Endothelial cell of umbilical vein (primary cell): ENCODE data around the gene RPS2. TPM values are rescaled to one million over a fixed set of nuclear protein-coding genes. Genes with fewer than 3 reads are reported as not detected.

Experiments
- BruUV-seq: library from RNA; stranded (reverse); fragments of 400-500 nt; replicated peaks from 2 replicates; lab custom pipeline; 2021; lab: Mats Ljungman, UMichigan
- CTCF ChIA-PET: fragments of 300-600, 350-600 bp; sonication (Branson Sonifier 250); formaldehyde crosslinking; loops from one replicate; lab custom pipeline; 2021; ENCODE audit warnings: antibody characterized with exemption, inconsistent platforms; lab: Charles Lee
- POLR2A ChIA-PET: fragments of 300-600, 350-600 bp; sonication (Branson Sonifier 250); formaldehyde crosslinking; loops from one replicate; lab custom pipeline; 2021; ENCODE audit warnings: antibody characterized with exemption, inconsistent platforms; lab: Charles Lee
- DNase-seq: peaks from one replicate; pipeline ENCODE4 v3.0.0-alpha.2; 2011; ENCODE audit warnings: low read depth, low spot score
- FAIRE-seq: peaks from 2 replicates; lab custom pipeline; 2011; peaks lifted over from hg19 to GRCh38; lab: Jason Lieb, UNC
- H2AFZ ChIP-seq: 2 replicates; pipeline ENCODE4 v1.6.0; 2012; ENCODE audit warnings: low read depth, low read length, control low read depth, inconsistent platforms
- H3K27ac ChIP-seq: 2 replicates; pipeline ENCODE4 v1.5.1; 2011; ENCODE audit warnings: low read depth, mild to moderate bottlenecking, control low read depth, low read length, moderate library complexity; ENCODE audit not compliant: insufficient read depth
- H3K27me3 ChIP-seq, 2 experiments: 2 replicates each; pipeline versions ENCODE4 v1.6.0 to v1.6.1; 2011; ENCODE audit warnings: low read length in 2 of 2, mixed read lengths in 1 of 2; ENCODE audit not compliant: control insufficient read depth in 2 of 2, insufficient read depth in 2 of 2
- H3K36me3 ChIP-seq, 2 experiments: 2 replicates in 1 of 2; 3 replicates in 1 of 2; pipeline ENCODE4 v1.5.1; 2011; ENCODE audit warnings: low read length in 2 of 2, mild to moderate bottlenecking in 1 of 2, moderate library complexity in 1 of 2; ENCODE audit not compliant: control insufficient read depth in 2 of 2, insufficient read depth in 2 of 2; ENCODE audit errors: extremely low read depth in 1 of 2
- H3K4me1 ChIP-seq: 3 replicates; pipeline ENCODE4 v1.5.1; 2011; ENCODE audit warnings: mild to moderate bottlenecking, low read length; ENCODE audit not compliant: control insufficient read depth, insufficient read depth; ENCODE audit errors: extremely low read depth
- H3K4me2 ChIP-seq: 2 replicates; pipeline ENCODE4 v1.6.1; 2011; ENCODE audit warnings: low read length, control low read depth, mixed read lengths; ENCODE audit not compliant: insufficient read depth
- H3K4me3 ChIP-seq, 3 experiments: fragments of 200-600 bp in 1 of 3; sonication (generic), shearing (Covaris generic) in 1 of 3; replicated peaks in 1 of 3; 2 replicates each; pipeline ENCODE4 v1.5.1; 2011 to 2016; ENCODE audit warnings: control low read depth in 3 of 3, low read length in 3 of 3, mild to moderate bottlenecking in 2 of 3, inconsistent platforms in 1 of 3, low read depth in 1 of 3, moderate library complexity in 1 of 3; ENCODE audit not compliant: insufficient read depth in 1 of 3
- H3K79me2 ChIP-seq: 2 replicates; pipeline ENCODE4 v1.6.0; 2012; ENCODE audit warnings: low read length, inconsistent platforms; ENCODE audit not compliant: control insufficient read depth, insufficient read depth
- H3K9ac ChIP-seq: replicated peaks from 2 replicates; pipeline ENCODE3; 2011; ENCODE audit warnings: low read length, control low read depth; ENCODE audit not compliant: insufficient read depth; ENCODE audit errors: extremely low read depth
- H3K9me1 ChIP-seq: replicated peaks from 3 replicates; pipeline ENCODE4 v1.6.0; 2011; ENCODE audit warnings: mild to moderate bottlenecking, low read length; ENCODE audit not compliant: control insufficient read depth, insufficient read depth; ENCODE audit errors: extremely low read depth
- H3K9me3 ChIP-seq: replicated peaks from 2 replicates; pipeline ENCODE4 v1.5.1; 2012; ENCODE audit warnings: low read length, inconsistent platforms; ENCODE audit not compliant: control insufficient read depth, insufficient read depth
- H4K20me1 ChIP-seq: replicated peaks from 2 replicates; pipeline ENCODE3; 2011; ENCODE audit warnings: mild to moderate bottlenecking, low read length; ENCODE audit not compliant: control insufficient read depth, insufficient read depth; ENCODE audit errors: extremely low read depth
- CTCF ChIP-seq, 2 donors: IDR thresholded peaks; 1 replicate in 1 of 2; 2 replicates in 1 of 2; pipeline ENCODE4 v1.5.1; 2011; ENCODE audit warnings: low read length in 2 of 2, mild to moderate bottlenecking in 2 of 2, moderate library complexity in 2 of 2, control low read depth in 1 of 2, inconsistent platforms in 1 of 2, low read depth in 1 of 2; ENCODE audit not compliant: insufficient read depth in 1 of 2; ENCODE audit errors: extremely low read depth in 1 of 2
- EZH2 ChIP-seq: IDR thresholded peaks from 2 replicates; pipeline ENCODE4 v1.6.1; 2012; ENCODE audit warnings: borderline replicate concordance, low read depth, mild to moderate bottlenecking, moderate library complexity, low read length, inconsistent platforms; ENCODE audit not compliant: severe bottlenecking
- GATA2 ChIP-seq: IDR thresholded peaks from 2 replicates; pipeline ENCODE4 v1.7.0; 2011; ENCODE audit warnings: low read depth, mild to moderate bottlenecking, moderate library complexity, mixed read lengths, low read length; ENCODE audit not compliant: insufficient read length, insufficient read depth
- MAX ChIP-seq: IDR thresholded peaks from 2 replicates; pipeline ENCODE4 v1.6.1; 2011; ENCODE audit not compliant: insufficient read depth, insufficient read length
- MYC ChIP-seq: IDR thresholded peaks from one replicate; pipeline ENCODE4 v1.6.1; 2011; ENCODE audit warnings: mild to moderate bottlenecking, low read depth, low read length
- POLR2AphosphoS5 ChIP-seq: IDR thresholded peaks from 2 replicates; pipeline ENCODE4 v1.6.1; 2012; ENCODE audit warnings: low read depth, mild to moderate bottlenecking, control low read depth, low read length, moderate library complexity; ENCODE audit not compliant: insufficient read depth
- dilution Hi-C: fragments of 300-500 bp; cut with MboI; formaldehyde crosslinking; loops from one replicate; pipeline ENCODE4 v1.15.0; 2019; ENCODE audit warnings: low sequenced_read_pairs; ENCODE audit not compliant: extremely low pct_ligation_motif_present
- intact Hi-C: fragments of 100-400 bp; cut with micrococcal nuclease; formaldehyde crosslinking; loops from one replicate; pipeline ENCODE4 v1.10.0; 2022
- polyA plus RNA-seq, 4 experiments: library from polyadenylated mRNA; depleted of rRNA in 3 of 4; stranded (reverse) in 3 of 4; unstranded in 1 of 4; fragments of >200 nt; gene quantifications; 2 replicates each; pipeline versions ENCODE4 v1.2.1 to v1.2.3, GENCODE V29; 2011 to 2012; ENCODE audit warnings: missing spikeins in 1 of 4
- total RNA-seq: library from RNA; stranded (reverse); gene quantifications from 2 replicates; pipeline ENCODE4 v1.2.3, GENCODE V29; 2021

Gene RPS2
- total and polyA plus RNA-seq, 2 donors (not counting 3 experiments of a cell fraction or from before 2014, with no cell fraction given), result 2,793 to 9,021 TPM

- FAIRE-seq (no peak), DNase-seq (no peak)
- Histone ChIP-seq H4K20me1 (no peaks in the 10 kb centered on the region), H3K4me1 (no peaks in the 10 kb centered on the region), H3K27me3 (peaks cover 44 to 47% of the 10 kb centered on the region in 2 experiments), H3K9me3 (no peaks in the 10 kb centered on the region), H2AFZ (no peak within 1 kb of the TSS), H3K4me3 (no peak within 1 kb of the TSS), H3K9me1 (no peaks in the 10 kb centered on the region), H3K36me3 (no peaks in the 10 kb centered on the region), H3K27ac (no peak within 1 kb of the TSS), H3K79me2 (no peaks in the 10 kb centered on the region), H3K9ac (no peak within 1 kb of the TSS), H3K4me2 (no peak within 1 kb of the TSS)
- dilution Hi-C loops (no loop called here), intact Hi-C loops (loop anchor here (5.0 kb wide), 1 partner anchor 696 kb away; no protein-coding TSS in a partner anchor)
- CTCF ChIA-PET, result interaction anchor here (0.6 to 0.9 kb wide), 2 partner anchors 29 to 1666 kb away, joined by 3 read pairs; no protein-coding TSS in a partner anchor
- BruUV-seq, result no TSS peak
- POLR2A ChIA-PET, result interaction anchor here (1.1 kb wide), 1 partner anchor 9 kb away, joined by 3 read pairs; no protein-coding TSS in a partner anchor
- TF ChIP-seq GATA2, result no peak
- TF ChIP-seq EZH2, result peak; percentile 54
Measured at GRCh38 chr16:1918351-1919326, 46.0 kb downstream of the RPS2 start, which contains the start of gene HS3ST6. Gene HS3ST6, minus strand, starts transcription at chr16:1918415. Its CDS starts 92 bp downstream, at chr16:1918323.

- H3K4me1 ChIP-seq, result no peaks in the 10 kb centered on the region
- no peaks in the 10 kb centered on the region for H3K9me1 ChIP-seq
- dilution Hi-C loops (no loop called here), intact Hi-C loops (loop anchor here (5.0 kb wide), 1 partner anchor 696 kb away; no protein-coding TSS in a partner anchor)
- H2AFZ ChIP-seq, result no peak overlapping the region
- POLR2A ChIA-PET, result no interaction called here
- no peak overlapping the region for H3K27ac ChIP-seq
- H3K36me3 ChIP-seq, result no peaks in the 10 kb centered on the region
- no peaks in the 10 kb centered on the region for H3K9me3 ChIP-seq
- no peak for FAIRE-seq
- TF ChIP-seq POLR2AphosphoS5, result no peak
- TF ChIP-seq CTCF (IDR thresholded peaks at IDR 0.05; ENCODE audit: extremely low read depth in 1 of 2, insufficient read depth in 1 of 2, low read depth in 1 of 2, low read length in 2 of 2), result no peak
- peak; percentile 69 for TF ChIP-seq EZH2
- TF ChIP-seq MYC, result no peak
- no peak for TF ChIP-seq GATA2
- TF ChIP-seq MAX, result no peak
- no peaks in the 10 kb centered on the region for H3K79me2 ChIP-seq
- H3K27me3 ChIP-seq, result peaks cover 39 to 41% of the 10 kb centered on the region in 2 experiments
- CTCF ChIA-PET, result interaction anchor here (0.9 kb wide), 1 partner anchor 28 kb away, joined by 3 read pairs; no protein-coding TSS in a partner anchor
- H4K20me1 ChIP-seq, result no peaks in the 10 kb centered on the region
- no peak for DNase-seq
- no peak overlapping the region for H3K9ac ChIP-seq
- H3K4me3 ChIP-seq, result no peak overlapping the region
- H3K4me2 ChIP-seq, result no peak overlapping the region
- no TSS peak for BruUV-seq
Measured at GRCh38 chr16:1917665-1918350, 46.8 kb downstream of the RPS2 start.
